ENCODE results near the gene DMD. TPM values are rescaled to one million over a fixed set of nuclear protein-coding genes. Genes with fewer than 3 reads are reported as not detected.

Gene DMD
- total and polyA plus RNA-seq, 3 experiments from 2014 or later: 0.03 to 0.48 (median 0.40) TPM

DNA sequence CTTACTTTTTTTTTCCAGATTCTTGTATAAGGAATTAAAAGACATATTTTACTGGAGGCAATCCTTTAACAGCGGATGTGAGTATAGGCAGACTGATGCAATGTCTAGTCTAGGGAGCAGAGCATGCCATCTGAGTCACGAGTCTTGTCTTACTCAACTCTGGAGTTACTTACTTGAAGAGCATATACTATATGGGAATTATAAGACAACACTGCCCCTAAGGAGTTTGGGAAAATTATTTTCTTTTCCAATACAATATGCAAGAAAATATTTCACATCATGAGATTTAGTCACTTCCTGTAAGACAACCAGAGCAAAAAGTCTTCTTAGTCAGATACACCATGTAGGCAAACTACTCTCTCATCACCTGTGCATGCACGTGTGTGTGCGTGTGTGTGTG, 1602.2 kb downstream of the DMD start:
- Histone ChIP-seq H3K27ac (ENCODE audit: low read depth, low read length) (no peak overlapping the region), H3K27me3 (ENCODE audit: insufficient read depth, low read length, poor library complexity, severe bottlenecking) (no peaks in the 10 kb centered on the region), H3K9me3 (ENCODE audit: low read length) (no peaks in the 10 kb centered on the region), H3K36me3 (ENCODE audit: insufficient read depth, low read length) (no peaks in the 10 kb centered on the region), H3K4me1 (ENCODE audit: insufficient read depth, low read length) (no peaks in the 10 kb centered on the region), H3K4me3 (ENCODE audit: low read length) (no peak overlapping the region)
- ChIA-PET POLR2A (no interaction called here), CTCF (no interaction called here)
- Mint-ChIP-seq H3K36me3 (peaks cover 0 to 2% (median 0%) of the 10 kb centered on the region in 3 donors), H3K4me3 (no peak overlapping the region), H3K9me3 (peaks cover 0 to 4% (median 0%) of the 10 kb centered on the region in 5 donors), H3K27me3 (no peaks in the 10 kb centered on the region), H3K27ac (no peak overlapping the region), H3K4me1 (no peaks in the 10 kb centered on the region)
- no peak for DNase-seq

- H3K27me3 ChIP-seq (ENCODE audit: insufficient read depth, low read length, poor library complexity, severe bottlenecking): no peaks in the 10 kb centered on the region
- H3K4me1 ChIP-seq (ENCODE audit: insufficient read depth, low read length): no peaks in the 10 kb centered on the region
- H3K36me3 Mint-ChIP-seq: peaks cover 0 to 2% (median 0%) of the 10 kb centered on the region in 3 donors
- CTCF ChIA-PET: no interaction called here
- H3K27me3 Mint-ChIP-seq: no peaks in the 10 kb centered on the region
- H3K27ac ChIP-seq (ENCODE audit: low read depth, low read length): no peak overlapping the region
- H3K4me3 ChIP-seq (ENCODE audit: low read length): no peak overlapping the region
- no peaks in the 10 kb centered on the region for H3K9me3 ChIP-seq (ENCODE audit: low read length)
- no peak for DNase-seq
- H3K36me3 ChIP-seq (ENCODE audit: insufficient read depth, low read length): no peaks in the 10 kb centered on the region
- no peak overlapping the region for H3K27ac Mint-ChIP-seq
- H3K4me1 Mint-ChIP-seq: no peaks in the 10 kb centered on the region
- POLR2A ChIA-PET: no interaction called here
- peaks cover 0 to 4% (median 0%) of the 10 kb centered on the region in 5 donors for H3K9me3 Mint-ChIP-seq
- no peak overlapping the region for H3K4me3 Mint-ChIP-seq
Observed at GRCh38 chrX:31608638-31609037, 1602.7 kb downstream of the DMD start.

GRCh38 chrX:31606771-31607170, 1604.6 kb downstream of the DMD start:
- H3K27me3 ChIP-seq (ENCODE audit: insufficient read depth, low read length, poor library complexity, severe bottlenecking): no peaks in the 10 kb centered on the region
- H3K4me3 ChIP-seq (ENCODE audit: low read length): no peak overlapping the region
- no peak overlapping the region for H3K27ac ChIP-seq (ENCODE audit: low read depth, low read length)
- no peak for DNase-seq
- Mint-ChIP-seq H3K27ac (no peak overlapping the region), H3K4me3 (no peak overlapping the region), H3K4me1 (no peaks in the 10 kb centered on the region), H3K9me3 (peaks cover 0 to 4% (median 0%) of the 10 kb centered on the region in 5 donors), H3K36me3 (peaks cover 0 to 2% (median 0%) of the 10 kb centered on the region in 3 donors), H3K27me3 (no peaks in the 10 kb centered on the region)
- no peaks in the 10 kb centered on the region for H3K36me3 ChIP-seq (ENCODE audit: insufficient read depth, low read length)
- no peaks in the 10 kb centered on the region for H3K9me3 ChIP-seq (ENCODE audit: low read length)
- ChIA-PET POLR2A (no interaction called here), CTCF (no interaction called here)
- H3K4me1 ChIP-seq (ENCODE audit: insufficient read depth, low read length): no peaks in the 10 kb centered on the region

- ChIA-PET CTCF (no interaction called here), POLR2A (no interaction called here)
- Mint-ChIP-seq H3K9me3 (peaks cover 0 to 4% (median 0%) of the 10 kb centered on the region in 5 donors), H3K27me3 (no peaks in the 10 kb centered on the region), H3K27ac (no peak overlapping the region), H3K36me3 (no peaks in the 10 kb centered on the region), H3K4me1 (no peaks in the 10 kb centered on the region), H3K4me3 (no peak overlapping the region)
- no peaks in the 10 kb centered on the region for H3K9me3 ChIP-seq (ENCODE audit: low read length)
- H3K4me1 ChIP-seq (ENCODE audit: insufficient read depth, low read length): no peaks in the 10 kb centered on the region
- no peaks in the 10 kb centered on the region for H3K27me3 ChIP-seq (ENCODE audit: insufficient read depth, low read length, poor library complexity, severe bottlenecking)
- no peak for DNase-seq
- no peak overlapping the region for H3K4me3 ChIP-seq (ENCODE audit: low read length)
- H3K27ac ChIP-seq (ENCODE audit: low read depth, low read length): no peak overlapping the region
- H3K36me3 ChIP-seq (ENCODE audit: insufficient read depth, low read length): no peaks in the 10 kb centered on the region
Observed at GRCh38 chrX:31604629-31605221, 1606.6 kb downstream of the DMD start.

GRCh38 chrX:31603411-31604120, 1607.8 kb downstream of the DMD start:
- Histone ChIP-seq H3K4me1 (ENCODE audit: insufficient read depth, low read length) (no peaks in the 10 kb centered on the region), H3K27ac (ENCODE audit: low read depth, low read length) (no peak overlapping the region), H3K9me3 (ENCODE audit: low read length) (no peaks in the 10 kb centered on the region), H3K27me3 (ENCODE audit: insufficient read depth, low read length, poor library complexity, severe bottlenecking) (no peaks in the 10 kb centered on the region), H3K4me3 (ENCODE audit: low read length) (no peak overlapping the region), H3K36me3 (ENCODE audit: insufficient read depth, low read length) (no peaks in the 10 kb centered on the region)
- Mint-ChIP-seq H3K36me3 (no peaks in the 10 kb centered on the region), H3K27me3 (no peaks in the 10 kb centered on the region), H3K4me1 (no peaks in the 10 kb centered on the region), H3K27ac (no peak overlapping the region), H3K9me3 (peaks cover 0 to 4% (median 0%) of the 10 kb centered on the region in 5 donors), H3K4me3 (no peak overlapping the region)
- ChIA-PET CTCF (no interaction called here), POLR2A (no interaction called here)
- DNase-seq: no peak

DNA sequence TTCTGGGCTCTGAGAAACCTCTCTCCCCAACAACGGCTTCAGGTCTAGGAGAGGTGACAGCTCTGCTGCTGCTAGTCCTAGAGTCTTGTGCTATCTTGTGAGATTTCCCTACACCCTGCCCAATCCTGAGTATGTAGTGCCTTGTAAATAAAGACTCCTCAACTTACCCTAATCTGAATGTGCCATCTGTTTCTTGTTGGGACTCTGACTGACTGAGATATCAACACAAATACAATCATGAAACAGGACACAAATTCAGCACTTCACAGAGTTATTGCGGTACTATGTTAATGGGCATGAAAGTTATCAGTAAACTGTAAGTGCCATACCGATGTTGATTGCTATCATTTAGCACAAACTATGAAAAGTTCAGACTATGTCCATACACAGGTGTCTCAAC, 1610.5 kb downstream of the DMD start:
- Histone ChIP-seq H3K27me3 (ENCODE audit: insufficient read depth, low read length, poor library complexity, severe bottlenecking) (no peaks in the 10 kb centered on the region), H3K9me3 (ENCODE audit: low read length) (no peaks in the 10 kb centered on the region), H3K4me3 (ENCODE audit: low read length) (no peak overlapping the region), H3K27ac (ENCODE audit: low read depth, low read length) (no peak overlapping the region), H3K4me1 (ENCODE audit: insufficient read depth, low read length) (no peaks in the 10 kb centered on the region), H3K36me3 (ENCODE audit: insufficient read depth, low read length) (no peaks in the 10 kb centered on the region)
- H3K4me1 Mint-ChIP-seq: no peaks in the 10 kb centered on the region
- peaks cover 0 to 2% of the 10 kb centered on the region in 2 donors for H3K27me3 Mint-ChIP-seq
- DNase-seq: no peak
- no peak overlapping the region for H3K27ac Mint-ChIP-seq
- no peak overlapping the region for H3K4me3 Mint-ChIP-seq
- POLR2A ChIA-PET: no interaction called here
- peaks cover 0 to 4% (median 0%) of the 10 kb centered on the region in 5 donors for H3K9me3 Mint-ChIP-seq
- CTCF ChIA-PET: no interaction called here
- no peaks in the 10 kb centered on the region for H3K36me3 Mint-ChIP-seq

- no peak overlapping the region for H3K4me3 ChIP-seq (ENCODE audit: low read length)
- no peaks in the 10 kb centered on the region for H3K4me1 Mint-ChIP-seq
- no peak overlapping the region for H3K27ac Mint-ChIP-seq
- H3K9me3 Mint-ChIP-seq: peaks cover 0 to under 1% (median 0%) of the 10 kb centered on the region in 5 donors
- no peak for DNase-seq
- no peak overlapping the region for H3K4me3 Mint-ChIP-seq
- no peaks in the 10 kb centered on the region for H3K36me3 ChIP-seq (ENCODE audit: insufficient read depth, low read length)
- no peaks in the 10 kb centered on the region for H3K9me3 ChIP-seq (ENCODE audit: low read length)
- no peak overlapping the region for H3K27ac ChIP-seq (ENCODE audit: low read depth, low read length)
- no peaks in the 10 kb centered on the region for H3K4me1 ChIP-seq (ENCODE audit: insufficient read depth, low read length)
- H3K27me3 Mint-ChIP-seq: peaks cover 0 to 4% of the 10 kb centered on the region in 2 donors
- no peaks in the 10 kb centered on the region for H3K36me3 Mint-ChIP-seq
- ChIA-PET POLR2A (no interaction called here), CTCF (no interaction called here)
- no peaks in the 10 kb centered on the region for H3K27me3 ChIP-seq (ENCODE audit: insufficient read depth, low read length, poor library complexity, severe bottlenecking)
Observed at GRCh38 chrX:31593353-31593752, 1618.0 kb downstream of the DMD start.

GRCh38 chrX:31591355-31591754, 1620.0 kb downstream of the DMD start:
- peaks cover 0 to 1% of the 10 kb centered on the region in 2 donors for H3K27me3 Mint-ChIP-seq
- H3K36me3 Mint-ChIP-seq: no peaks in the 10 kb centered on the region
- Histone ChIP-seq H3K4me1 (ENCODE audit: insufficient read depth, low read length) (no peaks in the 10 kb centered on the region), H3K27me3 (ENCODE audit: insufficient read depth, low read length, poor library complexity, severe bottlenecking) (no peaks in the 10 kb centered on the region), H3K4me3 (ENCODE audit: low read length) (no peak overlapping the region), H3K36me3 (ENCODE audit: insufficient read depth, low read length) (no peaks in the 10 kb centered on the region), H3K9me3 (ENCODE audit: low read length) (no peaks in the 10 kb centered on the region), H3K27ac (ENCODE audit: low read depth, low read length) (no peak overlapping the region)
- no peak for DNase-seq
- ChIA-PET POLR2A (no interaction called here), CTCF (no interaction called here)
- H3K4me1 Mint-ChIP-seq: no peaks in the 10 kb centered on the region
- H3K27ac Mint-ChIP-seq: no peak overlapping the region
- peaks cover 0 to 4% (median 0%) of the 10 kb centered on the region in 5 donors for H3K9me3 Mint-ChIP-seq
- no peak overlapping the region for H3K4me3 Mint-ChIP-seq

Measured in CD8-positive, alpha-beta memory T cell (primary cell).